Cardiac fibroblast (primary cell): ENCODE data around the gene DEPDC4.
"Not testable (repeated sequence)": the region's sequence is repeated elsewhere in the genome, so short reads cannot be mapped to it uniquely, and the experiment has no call there.

ENCODE experiments used
- DNase-seq, 2 donors: peaks; one replicate each; pipeline versions ENCODE4 v3.0.0 to v3.0.0-alpha.2; 2010; ENCODE audit warnings: low read depth in 2 of 2
- H3K4me3 ChIP-seq, 2 donors: replicated peaks in 1 of 2; 1 replicate in 1 of 2; 2 replicates in 1 of 2; pipeline ENCODE4 v1.5.1; 2011; ENCODE audit warnings: low read depth in 2 of 2, low read length in 2 of 2, mild to moderate bottlenecking in 2 of 2, moderate library complexity in 1 of 2
- TF ChIP-seq, protein P1 (sequence below): IDR thresholded peaks from one replicate; pipeline ENCODE4 v1.5.1; 2011; ENCODE audit warnings: low read depth, mild to moderate bottlenecking, low read length, inconsistent platforms

Gene DEPDC4

DNA sequence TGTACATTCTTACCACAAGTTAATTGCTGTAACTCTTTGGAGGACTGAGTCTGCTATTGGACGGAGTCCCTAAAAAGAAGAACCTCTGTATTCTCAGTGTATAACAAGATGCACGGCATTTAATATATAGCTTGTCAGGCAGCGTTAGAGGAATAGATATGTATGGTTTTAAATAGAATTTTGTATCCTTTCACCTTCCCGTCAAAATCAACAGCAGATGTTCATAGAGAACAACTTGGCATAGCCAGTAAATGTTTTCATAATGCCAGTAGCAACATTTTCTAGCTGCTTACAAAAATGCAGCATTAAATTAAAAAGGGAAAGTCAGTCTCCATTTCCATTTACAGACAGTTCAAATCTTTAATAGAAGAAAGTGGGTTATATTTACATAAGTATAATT lies 6.9 kb upstream of the DEPDC4 start:
- TF ChIP-seq, protein P1, sequence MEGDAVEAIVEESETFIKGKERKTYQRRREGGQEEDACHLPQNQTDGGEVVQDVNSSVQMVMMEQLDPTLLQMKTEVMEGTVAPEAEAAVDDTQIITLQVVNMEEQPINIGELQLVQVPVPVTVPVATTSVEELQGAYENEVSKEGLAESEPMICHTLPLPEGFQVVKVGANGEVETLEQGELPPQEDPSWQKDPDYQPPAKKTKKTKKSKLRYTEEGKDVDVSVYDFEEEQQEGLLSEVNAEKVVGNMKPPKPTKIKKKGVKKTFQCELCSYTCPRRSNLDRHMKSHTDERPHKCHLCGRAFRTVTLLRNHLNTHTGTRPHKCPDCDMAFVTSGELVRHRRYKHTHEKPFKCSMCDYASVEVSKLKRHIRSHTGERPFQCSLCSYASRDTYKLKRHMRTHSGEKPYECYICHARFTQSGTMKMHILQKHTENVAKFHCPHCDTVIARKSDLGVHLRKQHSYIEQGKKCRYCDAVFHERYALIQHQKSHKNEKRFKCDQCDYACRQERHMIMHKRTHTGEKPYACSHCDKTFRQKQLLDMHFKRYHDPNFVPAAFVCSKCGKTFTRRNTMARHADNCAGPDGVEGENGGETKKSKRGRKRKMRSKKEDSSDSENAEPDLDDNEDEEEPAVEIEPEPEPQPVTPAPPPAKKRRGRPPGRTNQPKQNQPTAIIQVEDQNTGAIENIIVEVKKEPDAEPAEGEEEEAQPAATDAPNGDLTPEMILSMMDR = no peak
- DNase-seq = no peak
- no peak overlapping the region for H3K4me3 ChIP-seq

DNA sequence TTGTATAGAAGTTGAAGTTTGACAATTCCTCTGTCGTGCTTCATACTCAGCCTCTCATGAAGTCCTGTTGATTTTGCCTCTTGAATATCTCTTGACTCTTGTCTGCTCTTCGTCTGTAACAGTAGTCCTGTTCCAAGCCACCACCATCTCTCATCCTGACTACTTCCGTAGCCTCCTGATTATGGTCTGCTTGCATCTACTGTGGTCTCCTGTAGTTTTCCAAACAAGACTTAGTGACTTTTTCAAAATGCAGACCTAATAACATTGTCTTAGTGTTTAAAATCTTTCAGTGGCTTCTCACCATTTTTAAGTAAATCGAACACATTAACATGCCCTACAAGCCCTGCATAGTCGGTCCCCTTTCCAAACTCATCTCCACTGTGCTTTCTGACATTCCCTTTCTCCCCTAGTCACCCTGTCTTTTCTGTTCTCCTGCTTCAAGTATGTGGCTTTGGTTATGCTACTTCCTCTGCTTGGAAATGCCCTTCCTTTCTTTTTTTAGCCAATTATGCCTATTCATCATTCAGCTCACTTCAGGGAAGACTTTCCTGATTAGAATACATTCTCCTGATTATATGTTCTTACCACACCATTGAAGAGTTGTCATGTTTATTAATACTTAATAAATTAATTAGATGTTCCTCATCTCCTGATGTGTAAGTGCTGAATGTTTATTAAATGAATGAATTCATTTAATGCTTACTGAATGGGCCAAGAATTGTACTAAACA lies 2.1 kb upstream of the DEPDC4 start:
- peak overlapping the region; percentile 85 to 86 for H3K4me3 ChIP-seq
- TF ChIP-seq, protein P1 = no peak
- peak; percentile 22 to 30 for DNase-seq

DNA sequence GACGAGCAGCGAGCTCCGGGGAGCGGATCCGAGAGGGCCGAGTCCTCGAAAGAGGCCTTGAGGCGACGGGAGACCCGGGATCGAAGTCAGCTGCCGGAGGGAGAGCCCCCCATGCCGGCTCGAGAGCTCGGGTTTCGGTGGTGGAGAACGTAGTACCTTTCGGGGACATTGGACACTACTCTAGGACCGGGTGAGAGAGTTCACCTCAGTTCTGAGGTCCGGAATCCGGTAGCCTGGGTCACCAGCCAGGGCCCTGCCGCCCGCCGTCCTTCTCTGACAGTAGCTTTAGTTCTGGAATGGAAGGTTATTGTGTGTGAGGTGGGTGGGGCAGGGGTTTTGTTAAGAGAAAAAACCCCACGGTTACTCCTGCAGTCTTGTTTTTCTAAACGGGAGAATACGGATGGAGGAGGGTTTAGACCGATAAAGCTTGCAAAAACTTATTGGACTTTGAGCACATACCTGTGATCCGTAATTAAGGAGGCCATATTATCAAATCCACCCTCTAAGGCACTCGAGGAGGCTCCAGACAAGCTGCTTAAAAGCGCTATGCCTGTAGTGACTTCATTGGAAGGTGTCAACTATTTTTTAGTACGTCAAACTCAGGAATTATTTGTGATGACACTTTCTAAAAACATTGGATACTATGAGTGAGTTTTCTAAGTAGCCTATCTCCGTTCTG lies 863 bp upstream of the DEPDC4 start:
- H3K4me3 ChIP-seq = peak overlapping the region; percentile 85 to 86
- TF ChIP-seq, protein P1 = no peak
- DNase-seq = peak; percentile 51 to 52

DNA sequence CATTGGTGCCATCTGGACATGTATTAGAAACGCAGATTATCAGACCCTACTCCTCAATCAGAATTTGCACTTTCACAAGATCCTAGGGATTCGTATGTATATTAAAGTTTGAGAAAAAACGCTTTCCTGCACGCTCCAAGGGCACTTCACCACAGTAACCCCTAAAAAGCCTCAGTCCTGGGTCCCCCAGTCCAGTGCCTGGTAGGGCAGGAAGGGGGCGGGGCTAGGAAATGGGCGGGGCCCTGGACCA lies 369 bp downstream of the DEPDC4 start:
- DNase-seq = no peak
- H3K4me3 ChIP-seq = peak overlapping the region; percentile 85 to 86
- TF ChIP-seq, protein P1 = no peak

DNA sequence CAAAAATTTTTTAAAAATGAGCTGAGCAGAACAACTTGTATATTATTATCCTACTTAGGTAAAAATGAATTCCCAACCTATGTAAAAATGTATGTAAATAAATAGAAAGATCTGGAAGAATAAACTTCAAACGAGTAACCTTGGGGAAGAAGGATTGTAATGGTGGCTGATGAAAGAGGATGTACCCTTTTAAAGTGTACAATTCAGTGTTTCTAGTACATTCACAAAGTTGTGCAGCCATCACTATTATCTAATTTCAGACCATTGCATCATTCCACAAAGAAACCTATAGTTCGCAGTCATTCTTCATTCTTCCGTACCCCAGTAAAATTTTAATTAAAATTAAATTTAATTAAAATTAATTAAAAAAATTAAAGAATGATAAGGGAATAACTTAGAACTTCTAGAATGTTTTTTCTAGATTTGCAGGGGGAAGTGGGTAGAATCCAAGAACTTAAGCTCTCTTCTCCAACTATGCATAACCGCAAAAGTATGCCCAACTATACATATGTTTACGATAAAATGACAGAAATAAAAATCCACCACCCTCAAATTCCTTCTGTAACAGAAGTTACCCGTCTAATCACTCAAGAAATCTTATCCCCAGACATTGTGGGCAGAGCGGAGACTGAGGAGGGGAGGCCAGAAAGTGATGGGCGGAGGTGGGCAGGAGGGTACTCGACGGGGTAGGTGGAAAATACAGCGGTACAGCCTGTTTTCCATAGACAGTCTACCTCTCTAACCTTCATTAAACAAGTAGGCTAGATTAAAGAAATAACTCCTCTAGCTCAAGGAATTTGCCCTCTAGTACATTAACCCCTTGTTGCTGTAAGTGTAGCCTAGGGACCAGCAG lies 921 bp downstream of the DEPDC4 start:
- no peak for DNase-seq
- TF ChIP-seq, protein P1 = no peak
- H3K4me3 ChIP-seq = peak overlapping the region; percentile 85 to 86

DNA sequence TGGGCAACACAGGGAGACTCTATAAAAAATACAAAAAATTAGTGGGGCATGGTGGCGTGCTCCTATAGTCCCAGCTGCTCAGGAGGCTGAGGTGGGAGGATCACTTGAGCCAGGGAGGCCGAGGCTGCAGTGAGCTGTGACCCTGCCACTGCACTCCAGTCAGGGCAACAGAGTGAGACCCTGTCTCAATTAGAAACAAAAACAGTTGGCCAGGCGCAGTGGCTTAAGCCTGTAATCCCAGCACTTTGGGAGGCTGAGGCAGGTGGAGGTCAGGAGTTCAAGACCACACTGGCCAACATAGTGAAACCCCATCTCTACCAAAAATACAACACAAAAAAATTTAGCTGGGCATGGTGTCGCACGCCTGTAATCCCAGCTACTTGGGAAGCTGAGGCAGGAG lies 1.8 kb downstream of the DEPDC4 start:
- DNase-seq = not testable (repeated sequence)

DNA sequence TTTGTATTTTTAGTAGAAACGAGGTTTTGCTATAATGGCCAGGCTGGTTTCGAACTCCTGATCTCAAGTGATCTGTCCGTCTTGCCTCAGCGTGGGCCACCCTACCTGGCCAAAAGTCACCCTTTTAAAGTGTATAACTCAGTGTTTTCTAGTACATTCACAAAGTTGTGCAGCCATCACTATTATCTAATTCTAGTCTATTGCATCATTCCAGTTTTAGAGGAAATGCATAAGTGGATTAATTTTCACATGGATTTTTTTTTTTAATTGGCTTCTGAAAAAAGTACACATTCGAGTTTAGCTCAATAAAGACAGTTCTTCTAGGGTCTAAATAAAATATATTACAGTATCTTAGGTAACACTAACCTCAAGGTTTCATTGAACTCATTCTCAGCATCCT lies 3.7 kb downstream of the DEPDC4 start:
- H3K4me3 ChIP-seq = no peak overlapping the region
- DNase-seq = no peak
- TF ChIP-seq, protein P1 = no peak

More for the DNA sequence above, 1.8 kb downstream of the DEPDC4 start:
- H3K4me3 ChIP-seq = not testable (repeated sequence)
